ENCODE measurements around the gene PSMA7.
"Not testable (repeated sequence)": the region's sequence is repeated elsewhere in the genome, so short reads cannot be mapped to it uniquely, and the experiment has no call there.

Gene PSMA7

DNA sequence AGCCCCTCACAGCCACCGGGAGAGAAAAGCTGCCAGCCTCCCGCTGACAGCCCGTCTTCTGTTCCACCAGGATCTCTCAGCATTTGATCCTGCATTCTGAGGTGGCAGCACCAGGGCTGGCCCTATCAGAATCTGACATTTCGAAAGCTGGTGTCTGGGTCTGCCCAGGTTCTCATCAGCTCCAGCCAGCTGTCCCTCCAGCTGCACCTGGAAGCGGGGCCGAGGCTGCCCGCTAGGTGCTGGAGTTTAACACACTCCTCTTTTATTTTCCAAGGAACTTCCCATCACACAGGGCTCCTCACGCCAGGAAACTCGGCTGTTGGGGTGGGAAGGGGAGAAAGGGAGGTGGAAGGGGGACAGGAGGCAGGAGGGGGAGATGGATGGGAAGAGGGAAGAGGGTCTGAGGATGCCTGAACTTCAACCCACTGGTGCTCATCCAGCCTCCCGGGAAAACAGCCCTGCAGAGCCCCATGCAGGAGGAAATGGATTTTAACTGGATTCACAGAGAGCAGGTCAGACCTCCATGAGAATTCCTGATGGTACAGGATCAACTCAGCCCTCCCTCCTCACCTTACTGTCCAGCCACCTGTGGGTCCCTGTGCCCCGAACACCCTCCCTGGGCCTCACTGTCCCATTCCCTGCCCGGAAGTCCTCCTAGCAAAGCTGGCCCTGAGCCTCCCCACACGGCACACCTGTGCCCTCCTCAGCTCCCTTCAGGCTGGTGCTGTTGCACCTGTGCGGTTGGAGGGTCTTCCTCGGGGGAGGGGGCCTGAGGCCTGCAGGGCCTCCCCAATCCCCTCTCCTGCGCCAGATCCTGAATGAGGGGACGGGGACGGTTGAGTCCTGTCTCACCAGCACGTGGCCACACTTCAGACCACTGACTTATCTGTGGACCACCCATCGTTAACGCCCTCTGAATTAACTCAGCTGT is 24.8 kb downstream of the PSMA7 start:
- DNase-seq = no peak

DNA sequence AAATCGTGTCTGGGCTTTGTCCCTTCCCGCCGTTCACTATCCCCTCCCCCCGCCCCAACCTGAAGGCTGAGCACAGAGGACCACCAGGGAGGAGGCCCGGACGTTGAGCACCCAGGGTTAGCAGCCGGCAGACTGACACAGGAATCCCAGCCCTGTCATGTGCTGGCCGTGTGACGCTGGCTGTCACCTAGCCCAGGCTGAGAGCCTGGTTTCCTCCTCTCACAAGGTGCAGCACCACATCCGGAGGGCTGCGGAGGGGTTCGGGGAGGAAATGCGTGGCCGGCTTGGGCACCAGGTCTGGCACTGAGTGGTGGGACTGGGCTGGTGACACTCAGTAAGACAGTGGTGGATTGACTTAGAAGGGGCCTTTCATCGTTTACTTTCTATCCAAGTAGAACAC is 25.5 kb downstream of the PSMA7 start:
- no peak for DNase-seq

DNA sequence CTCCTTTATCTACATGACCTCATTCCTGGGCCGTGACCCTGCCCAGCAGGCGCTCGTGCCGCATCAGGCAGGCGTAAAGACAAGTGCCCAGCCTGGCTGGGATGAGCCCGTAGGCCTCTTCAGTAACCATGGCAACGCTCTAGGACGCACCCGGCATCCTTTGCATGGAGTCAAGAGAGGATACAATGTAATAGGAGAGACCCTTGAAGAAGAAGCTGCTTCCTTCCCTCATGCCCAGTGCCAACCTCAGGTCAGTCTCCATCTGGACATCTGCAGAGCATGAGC is 25.9 kb downstream of the PSMA7 start:
- DNase-seq = no peak

- DNase-seq = no peak
These were observed 26.4 kb downstream of the PSMA7 start for GRCh38 chr20:62116558-62117361.

- not testable (repeated sequence) for DNase-seq
These were observed 27.3 kb downstream of the PSMA7 start for GRCh38 chr20:62115800-62116407.

DNA sequence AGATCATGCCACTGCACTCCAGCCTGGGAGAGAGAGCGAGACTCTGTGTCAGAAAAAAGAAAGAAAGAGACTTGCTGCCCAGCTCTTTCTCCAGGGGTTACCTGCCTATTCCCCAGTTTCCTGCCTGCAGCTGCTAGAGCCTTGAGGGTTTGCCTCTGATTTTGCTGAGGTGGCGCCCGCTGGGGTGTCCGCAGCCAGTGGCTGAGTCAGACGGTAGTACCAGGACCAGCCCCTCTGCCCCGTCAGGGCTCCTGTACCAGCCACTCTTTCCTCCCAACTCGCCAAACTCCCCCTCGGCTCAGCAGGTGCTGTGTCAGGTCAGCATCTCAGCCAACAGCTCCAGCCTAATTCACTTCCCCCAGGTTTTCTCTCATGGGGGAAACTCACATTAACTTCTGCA is 28.3 kb downstream of the PSMA7 start:
- no peak for DNase-seq

GRCh38 chr20:62112368-62112767 is 30.8 kb downstream of the PSMA7 start:
- DNase-seq = no peak

- no peak for DNase-seq
These were observed 32.0 kb downstream of the PSMA7 start for GRCh38 chr20:62111148-62111547.

DNA sequence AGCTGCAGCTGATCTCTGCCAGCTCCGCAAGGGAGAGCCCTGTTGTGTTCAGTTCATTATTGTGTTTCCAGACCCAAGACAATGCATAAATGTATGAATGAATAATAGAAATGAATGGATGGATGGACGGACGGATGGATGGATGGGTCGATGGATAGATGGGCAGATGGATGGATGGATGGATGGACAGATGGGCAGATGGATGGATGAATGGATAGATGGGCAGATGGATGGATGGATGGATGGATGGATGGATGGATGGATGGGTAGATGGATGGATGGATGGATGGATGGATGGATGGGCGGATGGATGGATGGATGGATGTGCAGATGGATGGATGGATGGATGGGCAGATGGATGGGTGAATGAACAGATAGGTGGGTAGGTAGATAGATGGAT is 37.6 kb downstream of the PSMA7 start:
- DNase-seq = no peak

DNA sequence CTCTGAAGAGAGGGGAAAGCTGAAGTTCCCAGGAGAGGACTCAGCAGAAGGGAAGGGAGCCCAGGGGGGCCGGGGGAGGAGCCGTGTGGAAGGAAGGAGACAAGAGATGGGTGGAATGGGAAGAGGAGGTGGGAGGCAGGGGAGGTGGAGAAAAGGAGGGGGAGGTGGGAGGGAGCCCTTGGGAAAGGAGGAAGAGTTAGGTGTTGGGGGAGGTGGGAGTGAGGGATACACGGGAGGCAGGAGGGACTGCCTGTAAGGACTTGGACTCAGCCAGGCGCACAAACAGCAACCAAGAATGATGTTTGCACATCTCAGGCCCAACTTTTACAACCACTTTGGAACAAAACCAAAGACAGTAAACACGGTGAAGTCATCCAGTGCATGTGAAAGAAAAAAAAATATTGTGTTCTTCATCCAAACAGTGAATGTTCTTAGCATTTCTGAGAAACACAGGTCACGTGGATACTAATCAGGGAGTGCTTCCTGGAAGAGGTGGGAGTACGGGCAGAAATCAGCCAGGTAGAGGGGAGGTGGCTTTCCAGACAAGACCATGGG is 38.3 kb downstream of the PSMA7 start:
- DNase-seq = no peak

GRCh38 chr20:62104234-62104789 is 38.9 kb downstream of the PSMA7 start:
- DNase-seq = no peak

DNA sequence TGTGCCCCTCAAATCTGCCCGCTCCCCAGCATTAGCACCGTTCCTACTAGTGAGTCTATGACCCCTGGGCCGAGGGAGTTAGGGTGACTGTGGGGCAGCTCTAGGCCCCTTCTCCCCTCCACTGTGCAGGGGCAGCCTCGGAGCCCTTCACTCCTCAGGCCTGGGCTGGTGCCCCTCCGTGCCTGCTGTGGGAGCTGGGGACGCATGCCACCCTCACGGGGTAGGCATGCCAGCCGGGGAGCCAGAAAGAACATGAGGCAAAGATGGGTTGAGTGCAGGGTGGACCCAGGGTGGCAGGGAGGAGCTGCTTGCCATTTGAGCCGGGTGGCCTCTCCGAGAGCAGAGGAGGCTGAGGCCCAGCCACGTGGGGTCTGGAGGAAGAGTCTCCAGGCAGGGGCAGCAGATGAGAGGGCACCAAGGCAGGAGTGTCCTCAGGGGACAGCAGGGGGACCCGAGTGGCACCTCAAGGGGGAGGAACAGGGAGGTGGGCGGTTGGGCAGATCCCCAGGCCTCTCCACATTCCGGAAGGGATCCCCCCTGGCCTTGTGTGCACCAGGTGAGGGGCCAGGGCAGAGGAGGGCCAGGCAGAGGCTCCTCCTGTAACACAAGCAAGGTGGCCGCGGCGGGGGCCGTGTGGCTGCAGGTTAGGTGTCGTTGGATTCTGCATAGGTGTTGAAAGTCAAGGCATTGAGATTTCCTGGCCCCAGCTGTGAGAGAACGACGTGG is 39.5 kb downstream of the PSMA7 start:
- DNase-seq = no peak

- no peak for DNase-seq
These were observed 42.1 kb downstream of the PSMA7 start for GRCh38 chr20:62101078-62101477.

DNA sequence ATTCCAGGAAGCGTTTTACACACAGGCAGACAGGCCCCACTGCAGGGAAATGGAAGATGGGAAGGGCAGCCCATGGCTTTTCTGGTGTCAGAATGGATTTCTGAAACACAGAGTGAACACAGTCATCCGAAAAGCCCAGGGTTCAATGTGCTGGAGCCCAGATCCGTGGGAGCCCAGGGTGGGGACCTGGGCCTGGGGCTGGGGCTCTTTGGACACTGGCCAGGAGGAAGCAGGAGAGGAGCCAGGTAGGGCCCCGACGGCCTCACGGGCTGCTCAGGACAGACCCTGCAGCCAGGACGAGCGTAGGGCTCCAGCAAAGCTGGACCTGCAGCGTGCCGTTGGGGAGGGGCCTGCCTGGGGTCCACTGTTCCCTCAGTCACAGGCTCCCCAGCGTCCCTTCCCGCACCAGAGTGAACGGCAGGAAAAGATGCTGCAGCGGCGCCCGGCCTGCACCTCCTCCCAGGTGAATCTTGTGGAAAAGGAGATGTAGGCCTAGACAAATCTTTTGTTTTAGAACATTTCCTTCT is 45.2 kb downstream of the PSMA7 start:
- DNase-seq = no peak

GRCh38 chr20:62096421-62097380 is 46.5 kb downstream of the PSMA7 start:
- no peak for DNase-seq

GRCh38 chr20:62089393-62089792 is 53.8 kb downstream of the PSMA7 start:
- no peak for DNase-seq

GRCh38 chr20:62088258-62089127 is 54.7 kb downstream of the PSMA7 start:
- DNase-seq = no peak

- DNase-seq = no peak
These were observed 55.6 kb downstream of the PSMA7 start for GRCh38 chr20:62087632-62088031.

- DNase-seq = no peak
These were observed 56.0 kb downstream of the PSMA7 start for GRCh38 chr20:62087227-62087626.

All from GF-D8 (cell line).